ENCODE results near the gene TBC1D5.

GRCh38 chr3:17160597-17160996, 581.8 kb downstream of the TBC1D5 start:
- TF ChIP-seq, protein P1, sequence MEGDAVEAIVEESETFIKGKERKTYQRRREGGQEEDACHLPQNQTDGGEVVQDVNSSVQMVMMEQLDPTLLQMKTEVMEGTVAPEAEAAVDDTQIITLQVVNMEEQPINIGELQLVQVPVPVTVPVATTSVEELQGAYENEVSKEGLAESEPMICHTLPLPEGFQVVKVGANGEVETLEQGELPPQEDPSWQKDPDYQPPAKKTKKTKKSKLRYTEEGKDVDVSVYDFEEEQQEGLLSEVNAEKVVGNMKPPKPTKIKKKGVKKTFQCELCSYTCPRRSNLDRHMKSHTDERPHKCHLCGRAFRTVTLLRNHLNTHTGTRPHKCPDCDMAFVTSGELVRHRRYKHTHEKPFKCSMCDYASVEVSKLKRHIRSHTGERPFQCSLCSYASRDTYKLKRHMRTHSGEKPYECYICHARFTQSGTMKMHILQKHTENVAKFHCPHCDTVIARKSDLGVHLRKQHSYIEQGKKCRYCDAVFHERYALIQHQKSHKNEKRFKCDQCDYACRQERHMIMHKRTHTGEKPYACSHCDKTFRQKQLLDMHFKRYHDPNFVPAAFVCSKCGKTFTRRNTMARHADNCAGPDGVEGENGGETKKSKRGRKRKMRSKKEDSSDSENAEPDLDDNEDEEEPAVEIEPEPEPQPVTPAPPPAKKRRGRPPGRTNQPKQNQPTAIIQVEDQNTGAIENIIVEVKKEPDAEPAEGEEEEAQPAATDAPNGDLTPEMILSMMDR (IDR thresholded peaks at IDR 0.05): no peak
- TF ChIP-seq POLR2AphosphoS5 (IDR thresholded peaks at IDR 0.05; ENCODE audit: low read depth, low read length) (no peak), SIN3A (IDR thresholded peaks at IDR 0.05; ENCODE audit: borderline replicate concordance, insufficient read depth, low read depth, low read length) (no peak), REST (IDR thresholded peaks at IDR 0.05; ENCODE audit: insufficient read depth in 1 of 2, low read depth in 2 of 2, low read length in 1 of 2) (no peak), TCF7L2 (IDR thresholded peaks at IDR 0.05; ENCODE audit: low read depth, low read length) (no peak)

Measured in Panc1 (cell line).